Measurements from ENCODE around the gene SPDYE3.
"Not testable (repeated sequence)": the region's sequence is repeated elsewhere in the genome, so short reads cannot be mapped to it uniquely, and the experiment has no call there.

SPDYE3 gene

DNA sequence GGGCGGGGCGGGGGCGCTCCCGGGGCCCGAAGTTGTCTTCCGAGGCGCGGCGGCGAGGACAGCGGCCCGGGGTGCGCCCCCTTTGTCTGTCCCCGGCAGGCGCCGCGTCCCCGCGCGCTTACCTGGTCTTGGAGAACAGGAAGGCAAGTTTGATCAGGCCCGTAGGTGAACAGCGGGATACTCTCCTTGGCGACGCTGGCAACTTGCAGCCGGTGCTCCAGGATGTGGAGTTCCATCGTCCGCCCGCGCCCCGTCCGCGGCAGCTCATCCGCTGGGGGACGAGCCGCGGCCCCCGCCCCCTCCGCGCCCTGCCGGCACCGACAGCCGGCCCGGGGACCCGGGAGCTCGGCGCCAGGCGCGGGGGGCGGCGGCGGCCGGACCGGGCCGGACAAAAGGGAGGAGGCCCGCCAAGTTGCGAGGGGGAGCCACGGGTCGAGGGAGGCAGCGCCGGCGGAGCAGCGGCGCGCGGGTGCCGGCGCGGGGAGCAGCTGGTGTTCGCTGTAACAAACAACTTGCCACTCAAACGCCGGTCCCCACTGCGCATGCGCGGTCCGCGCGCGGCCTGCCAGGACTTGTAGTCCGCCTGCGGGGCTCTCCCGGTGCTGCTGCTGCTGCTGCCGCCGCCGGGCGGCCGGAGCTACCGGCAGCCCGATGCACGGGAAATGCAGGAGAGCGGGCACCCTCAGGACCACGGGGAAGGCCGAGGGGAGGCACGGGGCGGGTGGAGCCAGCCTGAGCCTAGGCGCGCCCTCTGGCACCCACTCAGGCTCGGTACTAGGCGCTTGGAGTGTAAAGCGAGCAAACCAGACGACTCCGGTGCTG, 35.6 kb upstream of the SPDYE3 start:
- peak overlapping the region; percentile 66 for H3K4me3 ChIP-seq (ENCODE audit: low read depth, low read length)
- DNase-seq (ENCODE audit: low read depth), result peak; percentile 87
- TF ChIP-seq, protein P1, sequence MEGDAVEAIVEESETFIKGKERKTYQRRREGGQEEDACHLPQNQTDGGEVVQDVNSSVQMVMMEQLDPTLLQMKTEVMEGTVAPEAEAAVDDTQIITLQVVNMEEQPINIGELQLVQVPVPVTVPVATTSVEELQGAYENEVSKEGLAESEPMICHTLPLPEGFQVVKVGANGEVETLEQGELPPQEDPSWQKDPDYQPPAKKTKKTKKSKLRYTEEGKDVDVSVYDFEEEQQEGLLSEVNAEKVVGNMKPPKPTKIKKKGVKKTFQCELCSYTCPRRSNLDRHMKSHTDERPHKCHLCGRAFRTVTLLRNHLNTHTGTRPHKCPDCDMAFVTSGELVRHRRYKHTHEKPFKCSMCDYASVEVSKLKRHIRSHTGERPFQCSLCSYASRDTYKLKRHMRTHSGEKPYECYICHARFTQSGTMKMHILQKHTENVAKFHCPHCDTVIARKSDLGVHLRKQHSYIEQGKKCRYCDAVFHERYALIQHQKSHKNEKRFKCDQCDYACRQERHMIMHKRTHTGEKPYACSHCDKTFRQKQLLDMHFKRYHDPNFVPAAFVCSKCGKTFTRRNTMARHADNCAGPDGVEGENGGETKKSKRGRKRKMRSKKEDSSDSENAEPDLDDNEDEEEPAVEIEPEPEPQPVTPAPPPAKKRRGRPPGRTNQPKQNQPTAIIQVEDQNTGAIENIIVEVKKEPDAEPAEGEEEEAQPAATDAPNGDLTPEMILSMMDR (IDR thresholded peaks at IDR 0.05; ENCODE audit: low read depth, low read length, missing control alignments), result peak; percentile 26

DNA sequence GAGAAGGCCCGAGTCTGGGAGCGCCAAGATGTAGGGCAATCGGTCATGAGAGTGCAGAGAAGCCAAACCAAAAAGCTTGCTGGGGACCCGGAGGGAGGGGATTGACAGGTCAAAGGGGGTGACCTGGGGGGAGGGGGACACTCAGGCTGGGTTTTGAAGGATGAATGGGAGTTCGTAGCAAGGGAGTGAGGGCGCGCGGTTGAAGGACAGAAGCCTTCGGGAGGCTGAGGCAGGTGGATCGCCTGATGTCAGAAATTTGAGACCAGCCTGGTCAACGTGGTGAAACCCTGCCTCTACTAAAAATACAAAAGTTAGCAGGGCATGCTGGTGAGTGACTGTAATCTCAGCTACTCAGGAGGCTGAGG, 35.0 kb upstream of the SPDYE3 start:
- DNase-seq (ENCODE audit: low read depth), result not testable (repeated sequence)
- H3K4me3 ChIP-seq (ENCODE audit: low read depth, low read length), result peak overlapping the region; percentile 66

DNA sequence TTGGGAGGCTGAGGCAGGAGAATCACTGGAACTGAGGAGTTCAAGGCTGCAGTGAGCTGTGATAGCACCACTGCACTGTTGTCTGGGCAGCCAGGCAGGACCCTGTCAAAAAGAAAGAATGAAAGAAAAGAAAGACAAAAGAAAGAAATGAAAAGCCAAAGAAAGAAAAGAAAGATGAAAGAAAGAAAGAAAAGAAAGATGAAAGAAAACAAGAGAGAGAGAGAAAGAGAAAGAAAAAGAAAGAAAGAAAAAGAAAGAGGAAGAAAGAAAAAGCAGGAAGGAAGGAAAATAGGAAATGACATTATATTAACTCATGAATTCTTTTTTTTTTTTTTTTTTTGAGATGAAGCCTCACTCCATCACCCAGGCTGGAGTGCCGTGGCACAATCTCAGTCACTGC, 32.4 kb upstream of the SPDYE3 start:
- no peak overlapping the region for H3K4me3 ChIP-seq (ENCODE audit: low read depth, low read length)
- TF ChIP-seq, protein P1 (IDR thresholded peaks at IDR 0.05; ENCODE audit: low read depth, low read length, missing control alignments), result no peak
- DNase-seq (ENCODE audit: low read depth), result no peak

DNA sequence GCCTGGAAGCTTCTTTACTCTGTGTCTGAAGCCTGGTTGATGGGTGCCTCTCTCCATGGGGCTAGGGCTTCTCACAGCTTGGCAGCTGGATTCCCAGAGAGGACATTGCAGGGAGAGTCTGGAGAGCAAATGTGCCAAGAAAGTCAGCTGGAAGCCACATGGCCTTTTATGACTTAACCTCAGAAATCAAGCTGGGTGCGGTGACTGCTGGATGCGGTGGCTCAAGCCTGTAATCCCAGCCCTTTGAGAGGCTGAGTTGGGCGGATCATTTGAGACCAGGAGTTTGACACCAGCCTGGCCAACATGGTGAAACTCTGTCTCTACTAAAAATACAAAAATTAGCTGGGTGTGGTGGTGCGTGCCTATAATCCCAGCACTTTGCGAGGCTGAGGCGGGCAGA, 31.4 kb upstream of the SPDYE3 start:
- not testable (repeated sequence) for DNase-seq (ENCODE audit: low read depth); H3K4me3 ChIP-seq (ENCODE audit: low read depth, low read length)

DNA sequence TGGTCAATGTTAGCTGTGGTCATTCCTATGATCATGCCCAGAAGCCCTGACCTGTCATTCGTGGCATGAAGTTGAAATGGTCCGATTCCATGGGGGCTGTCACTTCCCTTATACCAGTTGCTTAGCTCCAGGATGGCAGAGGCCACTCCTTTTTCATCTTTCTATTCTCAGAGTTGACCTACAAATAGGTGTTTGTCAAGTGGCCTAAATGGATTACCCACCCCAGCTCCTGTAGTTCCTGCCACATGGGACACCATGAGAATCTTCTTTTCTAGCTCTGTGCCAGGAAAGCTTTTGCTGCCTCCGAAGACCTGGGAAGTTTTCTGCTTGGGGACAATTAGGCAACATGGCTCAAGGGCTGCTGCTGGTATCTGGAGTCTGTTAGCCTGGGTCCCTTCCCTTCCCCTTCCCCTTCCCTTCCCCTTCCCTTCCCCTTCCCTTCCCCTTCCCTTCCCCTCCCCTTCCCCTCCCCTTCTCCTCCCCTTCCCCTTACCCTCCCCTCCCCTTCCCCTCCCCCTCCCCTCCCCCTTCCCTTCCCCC, 25.4 kb upstream of the SPDYE3 start:
- H3K4me3 ChIP-seq (ENCODE audit: low read depth, low read length); DNase-seq (ENCODE audit: low read depth): not testable (repeated sequence)

DNA sequence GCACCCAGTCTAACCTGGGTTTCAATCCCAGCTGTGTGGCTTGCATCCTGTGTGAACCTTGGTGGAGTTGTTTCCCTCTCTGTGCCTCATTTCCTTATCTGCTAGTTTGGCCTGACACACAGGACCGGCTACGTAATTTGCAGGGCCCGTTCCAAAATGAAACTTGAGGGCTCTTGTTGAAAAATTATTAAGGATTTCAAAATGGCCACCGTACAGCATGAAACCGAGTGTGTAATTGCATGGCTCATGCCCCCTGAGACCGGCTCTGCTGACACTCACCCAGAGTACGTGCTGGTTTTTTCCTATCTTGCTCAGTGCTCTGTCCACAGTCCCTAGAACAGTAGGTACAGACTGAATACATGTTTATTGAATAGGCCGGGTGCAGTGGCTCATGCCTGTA, 24.4 kb upstream of the SPDYE3 start:
- DNase-seq (ENCODE audit: low read depth), result not testable (repeated sequence)

DNA sequence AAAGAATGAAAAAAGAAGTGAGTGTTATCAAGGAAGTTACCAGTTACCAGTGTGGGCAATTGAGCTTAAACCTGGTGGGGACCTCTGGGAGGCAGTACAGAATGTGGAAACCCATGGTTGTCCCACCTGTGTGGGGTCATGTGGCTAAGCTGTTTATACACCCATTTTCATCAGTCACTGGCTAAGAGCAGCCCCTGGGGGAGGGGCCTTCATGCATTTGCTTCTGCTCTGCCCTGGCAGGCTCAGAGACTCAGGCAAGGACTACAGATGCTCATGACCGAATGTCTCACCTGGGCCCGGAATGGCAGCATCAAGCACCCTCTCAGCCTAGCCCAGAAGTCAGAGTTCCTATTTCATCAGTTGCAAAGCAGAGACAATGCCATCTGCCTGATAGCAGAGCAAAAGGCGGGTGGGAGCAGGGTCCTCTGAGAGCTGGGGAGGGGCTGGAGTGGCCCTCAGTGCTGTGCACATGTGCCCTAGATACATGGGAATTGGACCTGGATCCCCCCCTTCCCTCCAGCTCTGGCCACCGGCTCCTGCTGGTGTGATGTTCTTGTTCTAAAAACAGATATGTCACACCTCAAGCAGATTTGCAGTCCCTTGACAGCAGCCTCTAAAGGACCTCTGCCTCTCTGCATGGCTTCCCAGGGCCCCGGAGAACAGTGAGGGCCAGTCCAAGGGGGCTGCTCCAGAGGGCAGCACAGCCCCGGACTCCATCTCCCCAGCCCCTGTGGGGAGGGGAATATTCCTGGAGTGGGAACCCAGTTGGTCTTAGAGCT, 20.1 kb upstream of the SPDYE3 start:
- H3K4me3 ChIP-seq (ENCODE audit: low read depth, low read length), result not testable (repeated sequence)

More for the DNA sequence above, 24.4 kb upstream of the SPDYE3 start:
- H3K4me3 ChIP-seq (ENCODE audit: low read depth, low read length), result not testable (repeated sequence)

DNA sequence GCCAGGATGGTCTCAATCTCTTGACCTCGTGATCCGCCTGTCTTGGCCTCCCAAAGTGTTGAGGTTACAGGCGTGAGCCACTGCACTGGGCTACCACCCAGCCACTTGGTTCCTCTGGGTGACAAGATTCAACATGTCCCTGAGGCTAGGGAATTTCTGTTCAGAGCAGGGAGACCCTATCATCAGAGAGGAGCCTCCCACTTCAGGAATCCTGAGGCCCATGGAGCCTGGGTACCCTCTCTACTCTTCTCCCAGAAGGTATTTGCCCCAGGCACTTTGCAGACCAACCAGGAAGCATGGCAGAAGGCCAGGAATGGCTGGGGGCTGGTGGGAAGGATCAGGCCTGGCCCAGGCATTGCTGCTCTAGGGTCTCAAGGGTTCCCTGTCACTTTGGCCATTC, 19.2 kb upstream of the SPDYE3 start:
- not testable (repeated sequence) for H3K4me3 ChIP-seq (ENCODE audit: low read depth, low read length); DNase-seq (ENCODE audit: low read depth)

More for the DNA sequence above, 20.1 kb upstream of the SPDYE3 start:
- DNase-seq (ENCODE audit: low read depth), result not testable (repeated sequence)

DNA sequence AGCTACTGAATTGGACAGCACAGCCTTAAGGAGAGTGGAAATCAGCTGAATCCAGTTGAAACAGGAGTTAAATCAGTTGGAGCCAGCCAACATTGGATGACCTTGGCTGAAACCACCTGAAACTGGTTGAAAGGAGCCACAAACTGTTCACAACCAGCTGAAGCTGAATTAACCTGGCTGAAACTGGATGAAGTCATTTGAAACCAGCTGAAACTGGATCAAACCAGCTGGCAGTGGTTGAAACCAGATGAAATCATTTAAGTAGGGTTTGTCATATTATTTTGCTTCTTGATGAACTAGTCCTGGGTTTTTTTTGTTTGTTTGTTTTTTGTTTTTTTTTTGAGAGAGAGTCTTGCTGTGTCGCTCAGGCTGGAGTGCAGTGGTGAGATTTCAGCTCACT, 15.3 kb upstream of the SPDYE3 start:
- not testable (repeated sequence) for H3K4me3 ChIP-seq (ENCODE audit: low read depth, low read length); DNase-seq (ENCODE audit: low read depth)

DNA sequence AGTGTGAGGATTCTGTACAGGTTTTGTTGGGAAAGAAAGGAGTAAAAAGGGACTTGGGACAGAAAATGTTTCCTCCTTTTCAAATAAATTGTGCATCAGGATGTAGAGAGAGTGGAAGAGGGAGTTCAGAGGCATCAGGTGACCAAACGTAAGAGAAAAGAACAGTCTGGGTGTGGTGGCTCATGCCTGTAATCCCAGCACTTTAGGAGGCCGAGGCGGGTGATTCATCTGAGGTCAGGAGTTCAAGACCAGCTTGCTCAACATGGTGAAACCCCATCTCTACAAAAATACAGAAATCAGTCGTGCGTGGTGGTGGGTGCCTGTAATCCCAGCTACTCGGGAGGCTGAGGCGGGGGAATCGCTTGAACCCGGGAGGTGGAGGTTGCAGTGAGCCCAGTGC, 12.2 kb upstream of the SPDYE3 start:
- H3K4me3 ChIP-seq (ENCODE audit: low read depth, low read length); DNase-seq (ENCODE audit: low read depth): not testable (repeated sequence)

DNA sequence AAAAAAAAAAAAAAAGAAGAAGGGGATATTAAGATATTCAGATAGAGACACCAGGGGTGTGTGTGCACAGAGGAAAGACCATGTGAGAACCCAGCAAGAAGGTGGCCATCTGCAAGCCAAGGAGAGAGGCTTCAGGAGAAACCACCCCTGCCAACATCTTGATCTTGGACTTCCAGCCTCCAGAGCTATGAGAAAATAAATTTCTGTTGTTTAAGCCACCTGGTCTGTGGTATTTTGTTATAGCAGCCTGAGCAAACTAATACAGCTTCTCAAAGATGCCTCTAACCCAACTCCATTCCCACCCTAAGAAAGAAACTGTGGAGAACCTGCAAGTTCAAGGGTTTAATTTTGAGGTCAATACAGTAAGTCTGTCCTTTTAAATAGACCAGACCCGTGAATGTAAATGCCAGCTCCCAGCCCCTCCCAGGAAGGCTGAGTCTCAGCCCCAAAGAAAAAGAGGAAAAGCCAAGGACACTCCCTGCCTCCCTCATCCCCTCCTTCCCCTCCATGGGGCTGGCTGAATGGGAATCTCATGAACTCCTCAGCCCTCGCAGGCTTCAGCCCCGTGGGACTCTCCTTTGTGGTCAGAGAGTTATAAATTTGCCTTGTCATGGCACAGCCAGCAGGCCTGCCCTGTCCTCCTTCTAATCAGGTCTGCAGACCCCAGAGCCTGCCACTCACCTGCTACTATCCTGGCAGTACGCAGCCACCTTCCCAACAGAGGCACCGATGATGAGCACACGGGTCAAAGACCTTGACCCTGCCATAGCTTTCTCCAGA, 9.5 kb upstream of the SPDYE3 start:
- not testable (repeated sequence) for DNase-seq (ENCODE audit: low read depth); H3K4me3 ChIP-seq (ENCODE audit: low read depth, low read length)

DNA sequence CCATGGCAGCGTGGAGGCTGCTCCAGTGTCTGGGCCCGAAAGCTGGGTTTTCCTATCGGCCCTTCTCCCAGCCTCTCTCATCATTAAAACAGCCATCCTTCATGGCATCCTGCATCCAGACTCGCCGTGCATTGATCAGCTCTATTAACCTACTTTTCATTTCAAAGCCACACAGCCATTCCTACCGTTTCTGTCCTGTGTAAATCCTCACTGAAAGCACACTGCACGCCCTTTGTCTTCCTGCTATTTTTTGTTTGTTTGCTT, 8.9 kb upstream of the SPDYE3 start:
- H3K4me3 ChIP-seq (ENCODE audit: low read depth, low read length); DNase-seq (ENCODE audit: low read depth): not testable (repeated sequence)

DNA sequence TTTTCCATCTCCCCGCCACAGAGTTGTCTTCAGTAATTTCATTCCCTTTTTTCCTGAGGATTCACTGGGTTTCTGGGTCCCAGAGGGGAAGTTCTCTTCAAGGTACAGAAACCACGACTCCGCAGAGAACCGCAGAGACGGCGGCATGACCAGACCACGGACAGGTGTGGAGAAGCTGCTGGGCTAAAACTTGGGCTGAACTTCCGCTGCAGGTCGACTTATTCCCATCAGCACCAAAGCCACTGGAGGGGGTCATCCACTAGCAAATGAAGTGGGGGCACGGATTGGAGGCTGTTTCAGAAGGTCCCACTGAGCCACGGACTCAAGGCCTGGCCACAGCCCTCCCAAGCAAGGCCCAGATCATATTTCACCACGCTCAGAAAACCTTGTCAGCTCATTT, 3.0 kb upstream of the SPDYE3 start:
- not testable (repeated sequence) for H3K4me3 ChIP-seq (ENCODE audit: low read depth, low read length); DNase-seq (ENCODE audit: low read depth)

DNA sequence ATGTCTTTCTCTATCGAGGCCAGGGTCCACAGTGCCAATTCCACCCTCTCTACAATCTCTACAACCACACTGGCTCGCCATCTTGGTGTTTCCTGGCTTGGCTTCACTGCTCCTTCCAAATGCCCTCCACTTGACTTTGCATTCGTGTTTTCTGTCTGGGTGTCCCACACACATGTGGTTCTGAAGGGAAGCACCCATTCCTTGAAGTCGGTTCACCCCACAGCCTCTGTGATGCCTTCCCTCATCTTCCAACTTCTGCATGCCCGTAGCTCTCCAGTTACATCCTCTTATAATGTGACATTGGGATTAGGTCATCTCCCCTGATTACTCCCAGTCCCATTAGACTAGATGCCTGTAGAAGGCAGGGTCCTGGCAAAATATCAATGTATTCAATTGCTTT, 10.8 kb downstream of the SPDYE3 start:
- DNase-seq (ENCODE audit: low read depth); H3K4me3 ChIP-seq (ENCODE audit: low read depth, low read length): not testable (repeated sequence)

DNA sequence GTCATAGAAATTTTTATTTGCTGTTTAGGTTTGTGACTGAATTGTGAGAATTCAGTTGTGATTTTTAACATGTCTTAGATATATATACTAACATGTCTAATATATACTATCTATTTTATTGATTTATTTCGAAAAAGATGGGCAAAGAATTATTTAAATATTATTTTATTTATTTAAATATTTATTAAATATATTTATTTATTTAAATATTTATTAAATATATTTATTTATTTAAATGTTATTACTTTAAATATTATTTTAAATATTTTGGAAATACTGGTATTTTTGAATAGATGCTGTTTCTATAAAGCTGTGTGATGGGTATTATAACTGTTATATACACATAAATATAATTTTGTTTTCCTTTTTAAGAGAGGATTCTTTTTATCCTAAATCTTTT, 14.1 kb downstream of the SPDYE3 start:
- not testable (repeated sequence) for DNase-seq (ENCODE audit: low read depth); H3K4me3 ChIP-seq (ENCODE audit: low read depth, low read length)

DNA sequence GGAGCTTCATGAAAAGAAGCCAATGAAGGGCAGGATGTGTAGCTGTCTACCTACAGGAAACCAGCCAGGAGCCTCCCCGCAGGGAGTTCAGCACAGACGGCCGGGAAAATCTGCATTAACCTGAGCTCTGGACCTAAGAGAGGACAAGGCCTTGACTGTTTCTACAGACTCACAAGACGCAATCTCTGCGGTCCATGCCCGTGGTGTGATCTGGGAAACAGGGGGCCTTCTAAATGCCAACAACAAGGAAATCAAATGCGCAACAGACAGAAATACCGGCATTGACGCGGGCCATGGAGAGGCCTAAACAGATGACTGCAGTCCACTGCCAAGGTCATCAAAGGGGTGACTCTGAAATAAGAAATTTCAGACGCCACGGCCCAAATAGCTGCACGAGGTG, 16.7 kb downstream of the SPDYE3 start:
- not testable (repeated sequence) for H3K4me3 ChIP-seq (ENCODE audit: low read depth, low read length); DNase-seq (ENCODE audit: low read depth)
